Mononuclear cell (primary cell): ENCODE data around the gene PFKP. TPM values are rescaled to one million over a fixed set of nuclear protein-coding genes. Genes with fewer than 3 reads are reported as not detected.

Experiments used
- H3K27me3 ChIP-seq: 2 replicates; pipeline ENCODE4 v1.6.0; 2011; ENCODE audit warnings: low read length, control low read depth; ENCODE audit not compliant: insufficient read depth
- H3K4me1 ChIP-seq: 2 replicates; pipeline ENCODE4 v1.5.1; 2011; ENCODE audit warnings: mild to moderate bottlenecking, low read length, control low read depth; ENCODE audit not compliant: insufficient read depth
- H3K4me3 ChIP-seq: 2 replicates; pipeline ENCODE4 v1.5.1; 2011; ENCODE audit warnings: mild to moderate bottlenecking, low read length, moderate library complexity
- H3K9me3 ChIP-seq: 2 replicates; pipeline ENCODE4 v1.5.1; 2011; ENCODE audit warnings: low read depth, mild to moderate bottlenecking, control low read depth, low read length
- total RNA-seq: library from RNA; depleted of rRNA; stranded (reverse); fragments of >200 nt; gene quantifications from one replicate; pipeline ENCODE4 v1.2.3, GENCODE V29; 2012

The PFKP gene
- total RNA-seq, 1 donor: 23.1 TPM

GRCh38 chr10:3074145-3074665 is 6.9 kb downstream of the PFKP start:
- no peaks in the 10 kb centered on the region for H3K9me3 ChIP-seq
- H3K27me3 ChIP-seq: no peaks in the 10 kb centered on the region
- no peak overlapping the region for H3K4me3 ChIP-seq
- peaks cover 9% of the 10 kb centered on the region for H3K4me1 ChIP-seq

- H3K9me3 ChIP-seq: no peaks in the 10 kb centered on the region
- H3K4me1 ChIP-seq: no peaks in the 10 kb centered on the region
- no peaks in the 10 kb centered on the region for H3K27me3 ChIP-seq
- H3K4me3 ChIP-seq: no peak overlapping the region
Measured at GRCh38 chr10:3074985-3075600, 7.7 kb downstream of the PFKP start.

- Histone ChIP-seq H3K27me3 (no peaks in the 10 kb centered on the region), H3K4me3 (no peak overlapping the region), H3K4me1 (no peaks in the 10 kb centered on the region), H3K9me3 (no peaks in the 10 kb centered on the region)
Measured at GRCh38 chr10:3076138-3076537, 8.8 kb downstream of the PFKP start.

- Histone ChIP-seq H3K4me1 (no peaks in the 10 kb centered on the region), H3K27me3 (no peaks in the 10 kb centered on the region), H3K4me3 (no peak overlapping the region), H3K9me3 (no peaks in the 10 kb centered on the region)
Measured at GRCh38 chr10:3077509-3077908, 10.2 kb downstream of the PFKP start.

GRCh38 chr10:3077940-3078630 is 10.7 kb downstream of the PFKP start:
- H3K4me1 ChIP-seq: no peaks in the 10 kb centered on the region
- H3K27me3 ChIP-seq: no peaks in the 10 kb centered on the region
- H3K9me3 ChIP-seq: no peaks in the 10 kb centered on the region
- no peak overlapping the region for H3K4me3 ChIP-seq

- Histone ChIP-seq H3K9me3 (no peaks in the 10 kb centered on the region), H3K27me3 (no peaks in the 10 kb centered on the region), H3K4me3 (no peak overlapping the region), H3K4me1 (no peaks in the 10 kb centered on the region)
Measured at GRCh38 chr10:3081383-3081981, 14.1 kb downstream of the PFKP start.

- Histone ChIP-seq H3K4me3 (no peak overlapping the region), H3K9me3 (no peaks in the 10 kb centered on the region), H3K27me3 (no peaks in the 10 kb centered on the region), H3K4me1 (no peaks in the 10 kb centered on the region)
Measured at GRCh38 chr10:3082290-3082689, 14.9 kb downstream of the PFKP start.

- H3K4me1 ChIP-seq: peaks cover 1% of the 10 kb centered on the region
- H3K27me3 ChIP-seq: no peaks in the 10 kb centered on the region
- H3K4me3 ChIP-seq: no peak overlapping the region
- H3K9me3 ChIP-seq: no peaks in the 10 kb centered on the region
Measured at GRCh38 chr10:3085785-3086567, 18.6 kb downstream of the PFKP start.

- H3K9me3 ChIP-seq: no peaks in the 10 kb centered on the region
- H3K27me3 ChIP-seq: no peaks in the 10 kb centered on the region
- H3K4me1 ChIP-seq: peaks cover 34% of the 10 kb centered on the region
- no peak overlapping the region for H3K4me3 ChIP-seq
Measured at GRCh38 chr10:3090388-3090787, 23.0 kb downstream of the PFKP start.

GRCh38 chr10:3090914-3091787 is 23.8 kb downstream of the PFKP start:
- peaks cover 42% of the 10 kb centered on the region for H3K4me1 ChIP-seq
- no peaks in the 10 kb centered on the region for H3K27me3 ChIP-seq
- no peak overlapping the region for H3K4me3 ChIP-seq

GRCh38 chr10:3091921-3092320 is 24.6 kb downstream of the PFKP start:
- Histone ChIP-seq H3K9me3 (no peaks in the 10 kb centered on the region), H3K4me3 (no peak overlapping the region), H3K27me3 (no peaks in the 10 kb centered on the region), H3K4me1 (peaks cover 47% of the 10 kb centered on the region)

More at GRCh38 chr10:3090914-3091787, 23.8 kb downstream of the PFKP start:
- no peaks in the 10 kb centered on the region for H3K9me3 ChIP-seq

- H3K4me1 ChIP-seq: peaks cover 47% of the 10 kb centered on the region
- H3K4me3 ChIP-seq: no peak overlapping the region
- H3K9me3 ChIP-seq: no peaks in the 10 kb centered on the region
- no peaks in the 10 kb centered on the region for H3K27me3 ChIP-seq
Measured at GRCh38 chr10:3093996-3094395, 26.6 kb downstream of the PFKP start.

- Histone ChIP-seq H3K4me1 (peaks cover 50% of the 10 kb centered on the region), H3K27me3 (no peaks in the 10 kb centered on the region), H3K4me3 (no peak overlapping the region), H3K9me3 (no peaks in the 10 kb centered on the region)
Measured at GRCh38 chr10:3094609-3095036, 27.3 kb downstream of the PFKP start.
